MM.1S (cell line): Measurements from ENCODE around the gene PPP1R9A.

Source experiments
- EZH2 ChIP-seq: fragments of 300-600 bp; sonication (generic); optimal IDR thresholded peaks from 2 replicates; pipeline ENCODE3; 2017; ENCODE audit warnings: low read depth, mild to moderate bottlenecking, antibody characterized with exemption, low read length, mixed read lengths
- EZH2phosphoT487 ChIP-seq: fragments of 300-600 bp; sonication (generic); IDR thresholded peaks from 2 replicates; pipeline ENCODE4 v1.6.1; 2018; ENCODE audit warnings: antibody characterized with exemption, low read length
- TF ChIP-seq, protein P1 (sequence below): fragments of 300-600 bp; sonication (generic); IDR thresholded peaks from 2 replicates; pipeline ENCODE4 v1.5.1; 2016; ENCODE audit warnings: antibody characterized with exemption, low read length, mixed read lengths

DNA sequence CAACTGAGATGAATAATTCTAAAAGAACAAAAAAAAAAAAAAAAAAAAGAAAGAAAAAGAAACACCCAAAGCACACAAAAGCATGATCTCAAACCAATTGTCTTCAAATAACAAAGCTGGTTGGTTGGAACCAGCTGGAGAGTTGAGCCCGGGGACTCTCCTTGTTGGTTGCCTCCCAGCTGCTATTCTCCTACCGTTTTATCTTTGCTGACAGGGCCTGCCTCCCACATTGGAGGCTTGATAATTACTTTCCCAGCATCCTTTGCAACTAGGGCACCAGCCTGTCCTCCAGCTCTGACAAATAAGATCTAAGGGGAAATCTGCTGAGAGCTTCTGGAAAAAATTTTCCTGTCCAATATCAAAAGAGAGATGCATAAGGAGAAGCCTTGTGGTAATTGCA is 410.2 kb downstream of the PPP1R9A start:
- TF ChIP-seq, protein P1, sequence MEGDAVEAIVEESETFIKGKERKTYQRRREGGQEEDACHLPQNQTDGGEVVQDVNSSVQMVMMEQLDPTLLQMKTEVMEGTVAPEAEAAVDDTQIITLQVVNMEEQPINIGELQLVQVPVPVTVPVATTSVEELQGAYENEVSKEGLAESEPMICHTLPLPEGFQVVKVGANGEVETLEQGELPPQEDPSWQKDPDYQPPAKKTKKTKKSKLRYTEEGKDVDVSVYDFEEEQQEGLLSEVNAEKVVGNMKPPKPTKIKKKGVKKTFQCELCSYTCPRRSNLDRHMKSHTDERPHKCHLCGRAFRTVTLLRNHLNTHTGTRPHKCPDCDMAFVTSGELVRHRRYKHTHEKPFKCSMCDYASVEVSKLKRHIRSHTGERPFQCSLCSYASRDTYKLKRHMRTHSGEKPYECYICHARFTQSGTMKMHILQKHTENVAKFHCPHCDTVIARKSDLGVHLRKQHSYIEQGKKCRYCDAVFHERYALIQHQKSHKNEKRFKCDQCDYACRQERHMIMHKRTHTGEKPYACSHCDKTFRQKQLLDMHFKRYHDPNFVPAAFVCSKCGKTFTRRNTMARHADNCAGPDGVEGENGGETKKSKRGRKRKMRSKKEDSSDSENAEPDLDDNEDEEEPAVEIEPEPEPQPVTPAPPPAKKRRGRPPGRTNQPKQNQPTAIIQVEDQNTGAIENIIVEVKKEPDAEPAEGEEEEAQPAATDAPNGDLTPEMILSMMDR: no peak
- no peak for TF ChIP-seq EZH2phosphoT487
- no peak for TF ChIP-seq EZH2
